ENCODE measurements around the gene MRFAP1L1. TPM values are rescaled to one million over a fixed set of nuclear protein-coding genes. Genes with fewer than 3 reads are reported as not detected.
"Not testable (repeated sequence)": the region's sequence is repeated elsewhere in the genome, so short reads cannot be mapped to it uniquely, and the experiment has no call there.

Gene MRFAP1L1
- total RNA-seq, 1 donor from 2014 or later, result 34.5 TPM

DNA sequence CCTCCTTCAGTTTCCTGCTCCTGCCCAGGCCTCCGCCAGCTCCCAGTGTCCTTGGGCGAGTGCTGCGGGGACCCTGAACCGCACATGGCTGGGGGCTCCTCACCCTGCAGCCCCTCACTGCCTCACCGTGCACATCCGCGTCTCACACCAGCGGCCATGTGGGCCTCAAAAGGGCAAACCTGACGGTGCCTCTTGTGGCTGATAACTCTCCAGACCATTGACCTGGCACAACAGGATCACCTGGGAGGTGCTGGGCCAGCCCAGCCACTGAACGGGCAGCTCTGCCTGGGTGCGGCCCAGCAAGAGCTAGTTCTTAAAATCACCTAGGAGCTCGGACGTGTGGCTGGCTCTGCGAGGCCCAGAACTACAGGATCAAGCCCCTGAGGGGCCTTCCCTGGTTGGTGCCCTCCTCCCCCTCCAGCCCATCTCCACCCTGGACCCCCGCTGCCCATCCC, 20.1 kb downstream of the MRFAP1L1 start:
- no peak for DNase-seq (ENCODE audit: low spot score)

GRCh38 chr4:6688879-6689505, 20.7 kb downstream of the MRFAP1L1 start:
- DNase-seq (ENCODE audit: low spot score), result no peak

GRCh38 chr4:6687947-6688878, 21.5 kb downstream of the MRFAP1L1 start:
- no peak for DNase-seq (ENCODE audit: low spot score)

DNA sequence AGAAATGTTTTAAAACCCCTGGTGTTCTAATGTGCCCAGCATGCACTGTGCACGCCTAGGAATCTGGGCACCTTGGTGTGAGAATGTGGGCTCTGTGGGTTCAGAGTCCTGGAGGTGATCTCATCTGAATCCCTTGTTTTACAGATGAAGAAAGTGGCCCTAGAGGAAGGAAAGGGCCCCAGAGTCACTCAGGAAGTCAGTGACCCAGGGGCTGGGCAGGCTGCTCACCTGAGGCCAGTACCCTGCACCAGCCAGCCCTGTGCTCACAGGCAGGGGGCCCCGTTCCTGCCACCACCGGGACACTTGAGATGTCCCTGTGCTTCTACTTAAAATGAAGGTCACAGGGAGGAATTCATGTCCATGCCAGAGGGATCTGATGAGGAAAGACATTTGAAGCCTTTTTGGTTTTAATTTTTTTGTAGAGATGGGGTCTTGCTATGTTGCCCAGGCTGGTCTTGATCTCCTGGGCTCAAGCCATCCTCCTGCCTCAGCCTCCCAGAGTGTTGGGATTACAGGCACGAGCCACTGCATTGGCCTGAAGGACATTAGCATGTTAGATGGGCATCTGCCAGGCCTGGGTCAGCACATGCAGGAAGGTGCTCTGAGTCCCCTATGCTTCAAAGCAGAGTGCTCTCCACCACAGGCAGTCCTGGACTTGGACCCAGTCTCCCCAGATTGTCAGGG, 23.4 kb downstream of the MRFAP1L1 start:
- DNase-seq (ENCODE audit: low spot score), result no peak

- DNase-seq (ENCODE audit: low spot score), result no peak
These were observed 25.0 kb downstream of the MRFAP1L1 start for GRCh38 chr4:6684656-6685055.

GRCh38 chr4:6682862-6683590, 26.6 kb downstream of the MRFAP1L1 start:
- DNase-seq (ENCODE audit: low spot score), result no peak

- no peak for DNase-seq (ENCODE audit: low spot score)
These were observed 28.5 kb downstream of the MRFAP1L1 start for GRCh38 chr4:6681191-6681590.

GRCh38 chr4:6680372-6681034, 29.2 kb downstream of the MRFAP1L1 start:
- DNase-seq (ENCODE audit: low spot score), result no peak

DNA sequence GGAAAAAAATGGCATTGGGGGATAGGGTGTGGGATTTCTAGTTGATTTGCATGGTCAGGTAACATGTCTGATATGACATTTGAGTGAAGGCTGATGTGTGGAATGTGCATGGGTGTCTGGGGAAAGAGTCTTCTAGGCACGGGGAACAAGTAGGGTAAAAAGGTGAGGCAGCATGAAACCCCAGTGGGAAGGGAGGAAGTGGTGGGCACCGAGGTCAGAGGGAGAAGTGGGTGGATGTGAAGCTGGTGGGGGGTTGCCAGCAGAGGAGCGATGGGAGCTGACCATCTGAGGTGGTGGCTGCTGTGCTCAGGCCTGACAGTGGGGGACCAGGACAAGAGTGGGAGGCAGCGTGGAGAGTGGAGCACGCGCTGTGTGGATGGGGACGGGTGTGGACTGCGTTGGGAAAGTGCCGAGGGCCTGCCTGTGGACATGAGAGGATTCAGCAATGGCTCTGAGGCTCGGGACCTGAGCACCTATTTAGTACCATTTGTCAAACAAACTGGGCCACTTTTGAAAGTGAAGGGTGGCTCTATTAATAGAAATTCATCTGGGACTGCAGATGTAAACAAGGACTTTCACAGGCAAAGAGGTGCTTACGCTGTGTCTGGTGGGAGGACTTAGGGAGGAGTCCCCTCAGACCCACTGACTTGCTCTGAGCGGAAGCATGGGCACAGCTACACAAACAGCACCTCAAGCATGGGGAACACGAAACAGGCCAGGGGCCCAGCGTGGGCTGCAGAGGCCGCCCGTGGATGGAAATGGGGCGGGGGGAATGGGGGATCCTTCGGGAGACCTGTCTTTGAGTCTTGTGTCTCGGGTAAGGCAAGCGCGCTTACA, 32.7 kb downstream of the MRFAP1L1 start:
- DNase-seq (ENCODE audit: low spot score), result no peak

GRCh38 chr4:6674500-6675149, 35.0 kb downstream of the MRFAP1L1 start:
- DNase-seq (ENCODE audit: low spot score), result no peak

GRCh38 chr4:6673660-6674499, 35.8 kb downstream of the MRFAP1L1 start:
- DNase-seq (ENCODE audit: low spot score), result peak; percentile 98

GRCh38 chr4:6673191-6673659, 36.4 kb downstream of the MRFAP1L1 start:
- DNase-seq (ENCODE audit: low spot score), result not testable (repeated sequence)

DNA sequence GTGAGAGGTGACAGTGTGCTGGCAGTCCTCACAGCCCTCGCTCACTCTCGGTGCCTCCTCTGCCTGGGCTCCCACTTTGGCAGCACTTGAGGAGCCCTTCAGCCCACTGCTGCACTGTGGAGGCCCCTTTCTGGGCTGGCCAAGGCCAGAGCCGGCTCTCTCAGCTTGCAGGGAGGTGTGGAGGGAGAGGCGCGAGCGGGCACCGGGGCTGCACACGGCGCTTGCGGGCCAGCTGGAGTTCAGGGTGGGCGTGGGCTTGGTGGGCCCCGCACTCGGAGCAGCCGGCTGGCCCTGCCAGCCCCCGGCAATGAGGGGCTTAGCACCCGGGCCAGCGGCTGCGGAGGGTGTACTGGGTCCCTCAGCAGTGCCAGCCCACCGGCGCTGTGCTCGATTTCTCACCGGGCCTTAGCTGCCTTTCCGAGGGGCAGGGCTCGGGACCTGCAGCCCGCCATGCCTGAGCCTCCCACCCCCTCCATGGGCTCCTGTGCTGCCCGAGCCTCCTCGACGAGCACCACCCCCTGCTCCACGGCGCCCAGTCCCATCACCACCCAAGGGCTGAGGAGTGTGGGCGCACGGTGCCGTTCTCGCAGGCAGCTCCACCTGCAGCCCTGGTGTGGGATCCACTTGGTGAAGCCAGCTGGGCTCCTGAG, 37.0 kb downstream of the MRFAP1L1 start:
- DNase-seq (ENCODE audit: low spot score), result not testable (repeated sequence)

DNA sequence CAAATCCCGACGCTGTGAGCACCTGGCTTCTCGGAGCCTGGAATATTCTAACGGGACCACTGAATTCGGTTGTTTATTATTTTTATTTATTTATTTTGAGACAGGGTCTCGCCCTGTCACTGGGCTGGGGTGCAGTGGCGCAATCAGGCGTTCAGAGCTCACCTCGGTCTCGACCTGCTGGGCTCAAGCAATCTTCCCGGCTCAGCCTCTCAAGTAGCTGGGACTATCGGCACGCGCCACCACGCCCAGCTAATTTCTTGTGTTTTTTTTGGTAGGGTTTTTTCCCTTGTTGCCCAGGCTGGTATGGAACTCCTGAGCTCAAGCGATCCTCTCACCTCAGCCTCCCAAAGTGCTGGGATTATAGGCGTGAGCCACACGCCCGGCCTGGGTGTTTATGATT, 37.5 kb downstream of the MRFAP1L1 start:
- DNase-seq (ENCODE audit: low spot score), result no peak

- DNase-seq (ENCODE audit: low spot score), result no peak
These were observed 38.0 kb downstream of the MRFAP1L1 start for GRCh38 chr4:6671648-6672047.

GRCh38 chr4:6668391-6668790, 41.3 kb downstream of the MRFAP1L1 start:
- no peak for DNase-seq (ENCODE audit: low spot score)

DNA sequence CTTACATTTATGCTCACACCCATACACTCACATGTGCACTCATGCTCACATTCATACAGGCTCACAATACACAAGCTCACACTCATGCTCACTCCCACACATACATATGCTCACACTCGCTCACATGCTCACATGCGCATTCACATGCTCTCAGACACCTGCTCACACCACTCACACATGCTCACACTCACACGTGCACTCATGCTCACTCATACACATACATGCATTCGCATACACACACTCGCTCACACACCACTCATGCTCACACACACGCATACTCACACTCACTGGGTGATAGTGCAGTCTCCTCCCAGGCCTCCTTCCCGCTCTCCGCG, 44.4 kb downstream of the MRFAP1L1 start:
- no peak for DNase-seq (ENCODE audit: low spot score)
